ENCODE results near the gene DTNB. TPM values are rescaled to one million over a fixed set of nuclear protein-coding genes. Genes with fewer than 3 reads are reported as not detected.
A peak's percentile ranks its signal among the peaks of the same experiment; 100 is the strongest.

Gene DTNB
- total RNA-seq, 4 donors from 2014 or later, result 2.2 to 7.8 (median 3.9) TPM

DNA sequence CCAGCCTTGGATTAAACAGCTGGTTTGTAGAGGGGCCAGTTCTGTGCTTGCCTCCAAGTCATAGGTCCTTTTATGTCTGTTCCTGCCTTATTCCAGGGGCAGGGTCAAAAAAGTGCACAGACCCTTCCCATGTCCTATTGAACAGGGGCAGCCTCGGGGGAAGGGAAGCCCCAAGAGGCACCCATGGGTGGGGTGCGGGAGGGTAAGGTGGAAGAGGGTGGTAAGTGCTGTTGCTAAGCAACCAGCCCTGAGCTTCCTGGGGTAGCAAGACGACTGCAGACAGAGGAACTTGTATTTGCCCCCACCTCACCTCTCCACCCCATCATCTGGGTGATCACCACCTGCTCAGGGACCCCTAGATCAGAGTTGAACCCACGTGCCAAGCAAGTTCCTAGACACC is 339.4 kb downstream of the DTNB start:
- no peaks in the 10 kb centered on the region for H3K9me3 ChIP-seq
- no peak for TF ChIP-seq POLR2AphosphoS5 (IDR thresholded peaks at IDR 0.05)
- no peak for TF ChIP-seq EP300 (IDR thresholded peaks at IDR 0.05; ENCODE audit: low read depth)
- TF ChIP-seq POLR2A (IDR thresholded peaks at IDR 0.05), result no peak
- TF ChIP-seq, protein P1, sequence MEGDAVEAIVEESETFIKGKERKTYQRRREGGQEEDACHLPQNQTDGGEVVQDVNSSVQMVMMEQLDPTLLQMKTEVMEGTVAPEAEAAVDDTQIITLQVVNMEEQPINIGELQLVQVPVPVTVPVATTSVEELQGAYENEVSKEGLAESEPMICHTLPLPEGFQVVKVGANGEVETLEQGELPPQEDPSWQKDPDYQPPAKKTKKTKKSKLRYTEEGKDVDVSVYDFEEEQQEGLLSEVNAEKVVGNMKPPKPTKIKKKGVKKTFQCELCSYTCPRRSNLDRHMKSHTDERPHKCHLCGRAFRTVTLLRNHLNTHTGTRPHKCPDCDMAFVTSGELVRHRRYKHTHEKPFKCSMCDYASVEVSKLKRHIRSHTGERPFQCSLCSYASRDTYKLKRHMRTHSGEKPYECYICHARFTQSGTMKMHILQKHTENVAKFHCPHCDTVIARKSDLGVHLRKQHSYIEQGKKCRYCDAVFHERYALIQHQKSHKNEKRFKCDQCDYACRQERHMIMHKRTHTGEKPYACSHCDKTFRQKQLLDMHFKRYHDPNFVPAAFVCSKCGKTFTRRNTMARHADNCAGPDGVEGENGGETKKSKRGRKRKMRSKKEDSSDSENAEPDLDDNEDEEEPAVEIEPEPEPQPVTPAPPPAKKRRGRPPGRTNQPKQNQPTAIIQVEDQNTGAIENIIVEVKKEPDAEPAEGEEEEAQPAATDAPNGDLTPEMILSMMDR (IDR thresholded peaks at IDR 0.05), result no peak
- H3K4me1 ChIP-seq, result peaks cover 8 to 48% (median 22%) of the 10 kb centered on the region in 4 donors
- H3K27me3 ChIP-seq, result no peaks in the 10 kb centered on the region
- WGBS, 2 donors (ENCODE audit: low coverage in 1 of 2), result 61% methylated on average over 4 of the region's 4 CpGs; no CpG with 5 or more reads in 1 of the 2 donors
- in situ Hi-C loops (cut with MboI; ENCODE audit: low pct_ligation_motif_present in 1 of 4, low pct_unique_long_range_greater_than_20kb in 1 of 4, low sequenced_read_pairs in 3 of 4) (no loop called here), intact Hi-C loops (cut with DNase I; ENCODE audit: low total_unique reads) (no loop called here)
- no peak for DNase-seq
- no peak overlapping the region for H3K27ac ChIP-seq
- H3K36me3 ChIP-seq, result no peaks in the 10 kb centered on the region
- H3K4me3 ChIP-seq, result no peak overlapping the region

DNA sequence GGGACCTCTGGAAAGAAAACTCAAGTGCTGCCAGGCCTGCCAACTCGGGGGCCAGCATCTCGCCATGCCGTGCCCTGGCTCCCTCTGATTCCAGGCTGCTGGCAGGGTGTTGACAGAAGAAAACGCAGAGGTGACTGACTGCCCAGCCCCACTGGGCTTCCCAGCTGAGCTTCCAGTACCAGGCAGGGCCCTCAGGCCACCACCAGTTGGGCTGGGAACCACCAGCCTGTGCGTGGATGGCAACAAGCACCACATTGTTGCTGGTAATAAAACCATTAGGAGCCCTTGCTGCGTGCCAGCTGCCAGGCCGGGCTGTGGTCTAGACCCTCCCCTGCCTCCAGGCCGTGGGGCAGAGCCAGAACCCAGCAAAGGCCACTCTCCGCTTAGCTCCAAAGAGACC is 340.8 kb downstream of the DTNB start:
- WGBS, 2 donors (ENCODE audit: low coverage in 1 of 2), result 37% methylated on average over 9 of the region's 9 CpGs; no CpG with 5 or more reads in 1 of the 2 donors
- no peak for DNase-seq
- no peaks in the 10 kb centered on the region for H3K27me3 ChIP-seq
- H3K4me1 ChIP-seq, result peaks cover 0 to 37% (median 14%) of the 10 kb centered on the region in 4 donors
- H3K4me3 ChIP-seq, result no peak overlapping the region
- H3K36me3 ChIP-seq, result no peaks in the 10 kb centered on the region
- no peak for TF ChIP-seq EP300 (IDR thresholded peaks at IDR 0.05; ENCODE audit: low read depth)
- no peak for TF ChIP-seq POLR2A (IDR thresholded peaks at IDR 0.05)
- no peak for TF ChIP-seq POLR2AphosphoS5 (IDR thresholded peaks at IDR 0.05)
- TF ChIP-seq, protein P1 (IDR thresholded peaks at IDR 0.05), result no peak
- intact Hi-C loops (cut with DNase I; ENCODE audit: low total_unique reads) (no loop called here), in situ Hi-C loops (cut with MboI; ENCODE audit: low pct_ligation_motif_present in 1 of 4, low pct_unique_long_range_greater_than_20kb in 1 of 4, low sequenced_read_pairs in 3 of 4) (no loop called here)
- H3K27ac ChIP-seq, result peak overlapping the region; percentile 0 to 34 (median 8)
- no peaks in the 10 kb centered on the region for H3K9me3 ChIP-seq

DNA sequence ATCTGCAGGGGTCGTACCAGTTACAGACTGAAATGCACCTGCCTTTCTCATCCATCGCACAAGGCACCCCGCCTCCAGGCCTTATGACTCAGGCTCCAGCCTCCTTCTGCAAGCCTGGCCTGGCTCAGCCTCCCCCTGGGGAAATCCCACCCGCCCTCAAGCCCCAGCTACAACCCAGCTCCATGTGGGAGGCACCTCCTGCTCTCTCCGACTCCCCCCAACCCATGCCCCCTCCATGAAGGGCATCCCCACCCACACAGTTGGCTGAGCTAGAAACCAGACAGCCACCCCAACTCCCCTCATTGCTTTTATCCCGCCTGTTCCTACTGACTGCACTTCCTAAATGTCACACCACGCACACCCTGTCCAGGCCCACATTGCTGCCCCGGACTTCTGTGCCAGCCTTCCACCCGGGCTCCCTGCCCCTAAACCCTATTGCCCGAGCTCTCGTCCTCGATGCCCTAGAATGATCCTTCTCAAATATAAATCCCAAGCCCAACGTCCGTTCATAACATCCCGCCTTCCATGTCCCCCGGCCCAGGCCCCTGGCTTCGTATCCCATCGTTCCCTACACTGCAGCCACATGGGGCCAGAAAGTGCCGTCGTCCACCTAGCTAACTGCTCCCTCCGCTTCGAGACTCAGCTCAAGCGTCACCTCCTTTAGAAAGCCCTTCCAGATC is 341.6 kb downstream of the DTNB start:
- H3K36me3 ChIP-seq, result no peaks in the 10 kb centered on the region
- H3K27me3 ChIP-seq, result no peaks in the 10 kb centered on the region
- H3K9me3 ChIP-seq, result no peaks in the 10 kb centered on the region
- H3K4me1 ChIP-seq, result peaks cover 0 to 31% (median 14%) of the 10 kb centered on the region in 4 donors
- DNase-seq, result no peak
- intact Hi-C loops (cut with DNase I; ENCODE audit: low total_unique reads) (no loop called here), in situ Hi-C loops (cut with MboI; ENCODE audit: low pct_ligation_motif_present in 1 of 4, low pct_unique_long_range_greater_than_20kb in 1 of 4, low sequenced_read_pairs in 3 of 4) (no loop called here)
- WGBS, 2 donors (ENCODE audit: low coverage in 1 of 2), result 83 to 91% methylated on average over 11 to 23 of the region's 23 CpGs
- no peak overlapping the region for H3K27ac ChIP-seq
- no peak overlapping the region for H3K4me3 ChIP-seq
- TF ChIP-seq EP300 (IDR thresholded peaks at IDR 0.05; ENCODE audit: low read depth) (no peak), POLR2AphosphoS5 (IDR thresholded peaks at IDR 0.05) (no peak), POLR2A (IDR thresholded peaks at IDR 0.05) (no peak)
- TF ChIP-seq, protein P1 (IDR thresholded peaks at IDR 0.05), result no peak

DNA sequence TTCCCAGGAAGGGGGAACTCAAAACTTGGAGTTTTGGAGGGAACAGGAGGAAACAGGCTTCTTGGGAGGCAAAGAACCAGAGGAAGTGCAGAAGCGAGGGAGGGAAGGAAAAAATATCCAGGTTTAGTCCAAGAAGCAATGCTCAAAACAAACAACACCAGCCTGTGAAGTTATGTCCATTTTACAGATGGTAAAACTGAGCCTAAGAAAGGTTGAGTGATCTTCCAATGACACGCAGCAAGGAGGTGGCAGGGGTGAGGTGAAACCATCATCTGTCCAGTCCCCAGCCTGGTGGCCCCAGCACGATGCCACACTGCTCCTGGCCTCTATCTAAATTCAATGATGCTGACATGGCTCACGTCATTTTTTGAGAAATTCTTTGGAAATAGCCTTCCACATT is 342.4 kb downstream of the DTNB start:
- DNase-seq, result no peak
- H3K9me3 ChIP-seq, result no peaks in the 10 kb centered on the region
- intact Hi-C loops (cut with DNase I; ENCODE audit: low total_unique reads) (no loop called here), in situ Hi-C loops (cut with MboI; ENCODE audit: low pct_ligation_motif_present in 1 of 4, low pct_unique_long_range_greater_than_20kb in 1 of 4, low sequenced_read_pairs in 3 of 4) (no loop called here)
- H3K27me3 ChIP-seq, result no peaks in the 10 kb centered on the region
- H3K36me3 ChIP-seq, result no peaks in the 10 kb centered on the region
- no peak overlapping the region for H3K27ac ChIP-seq
- H3K4me3 ChIP-seq, result no peak overlapping the region
- TF ChIP-seq POLR2AphosphoS5 (IDR thresholded peaks at IDR 0.05) (no peak), POLR2A (IDR thresholded peaks at IDR 0.05) (no peak), EP300 (IDR thresholded peaks at IDR 0.05; ENCODE audit: low read depth) (no peak)
- TF ChIP-seq, protein P1 (IDR thresholded peaks at IDR 0.05), result no peak
- H3K4me1 ChIP-seq, result peaks cover 0 to 24% (median 14%) of the 10 kb centered on the region in 4 donors
- 86 to 92% methylated on average over 2 to 4 of the region's 4 CpGs for WGBS, 2 donors (ENCODE audit: low coverage in 1 of 2)
